Liver (tissue), 9 donors: ENCODE results near the gene SPATA33. TPM values are rescaled to one million over a fixed set of nuclear protein-coding genes. Genes with fewer than 3 reads are reported as not detected.

ENCODE experiments used
- DNase-seq: peaks from one replicate; pipeline ENCODE4 v3.0.0-alpha.2; 2017; ENCODE audit warnings: low spot score
- H3K27ac ChIP-seq, 2 donors: one replicate each; pipeline ENCODE4 v1.7.0; 2013; ENCODE audit warnings: inconsistent platforms in 2 of 2, low read length in 2 of 2, control low read depth in 1 of 2, low read depth in 1 of 2, mild to moderate bottlenecking in 1 of 2
- H3K27me3 ChIP-seq, 4 donors: one replicate each; pipeline versions ENCODE4 v1.6.1 to v1.7.0; 2013; ENCODE audit warnings: low read length in 3 of 4, inconsistent platforms in 1 of 4, mild to moderate bottlenecking in 1 of 4, moderate library complexity in 1 of 4; ENCODE audit not compliant: control insufficient read depth in 4 of 4, insufficient read depth in 4 of 4
- H3K36me3 ChIP-seq, 4 donors: one replicate each; pipeline versions ENCODE4 v1.6.1 to v1.7.0; 2013; ENCODE audit warnings: low read length in 3 of 4, mild to moderate bottlenecking in 3 of 4, low read depth in 1 of 4, moderate library complexity in 1 of 4; ENCODE audit not compliant: control insufficient read depth in 4 of 4, insufficient read depth in 3 of 4
- H3K4me1 ChIP-seq, 4 donors: one replicate each; pipeline versions ENCODE4 v1.6.1 to v1.7.0; 2013; ENCODE audit warnings: low read length in 3 of 4, mild to moderate bottlenecking in 3 of 4, moderate library complexity in 1 of 4; ENCODE audit not compliant: control insufficient read depth in 4 of 4, insufficient read depth in 4 of 4
- H3K4me3 ChIP-seq, 3 donors: one replicate each; pipeline versions ENCODE4 v1.6.1 to v1.7.0; 2013; ENCODE audit warnings: low read length in 3 of 3, control low read depth in 1 of 3, low read depth in 1 of 3, mild to moderate bottlenecking in 1 of 3
- H3K9ac ChIP-seq, 2 donors: one replicate each; pipeline ENCODE4 v1.7.0; 2013; ENCODE audit warnings: low read length in 2 of 2, mild to moderate bottlenecking in 2 of 2, moderate library complexity in 2 of 2, control low read depth in 1 of 2, low read depth in 1 of 2
- H3K9me3 ChIP-seq, 4 donors: one replicate each; pipeline versions ENCODE4 v1.6.1 to v1.7.0; 2013; ENCODE audit warnings: low read length in 3 of 4; ENCODE audit not compliant: control insufficient read depth in 4 of 4
- CTCF ChIP-seq: fragments of 150-350 bp; IDR thresholded peaks from 2 replicates; pipeline ENCODE4 v1.5.1; 2017; ENCODE audit warnings: improper control_type of control experiment, low read depth, low read length; ENCODE audit not compliant: missing input control
- EGR1 ChIP-seq, 2 donors: IDR thresholded peaks; 2 replicates each; pipeline ENCODE4 v1.6.1; 2016 to 2018; ENCODE audit warnings: antibody characterized with exemption in 2 of 2, low read depth in 2 of 2
- FOXA1 ChIP-seq: IDR thresholded peaks from 2 replicates; pipeline ENCODE4 v1.6.1; 2016; ENCODE audit warnings: antibody characterized with exemption
- FOXA2 ChIP-seq: IDR thresholded peaks from 2 replicates; pipeline ENCODE4 v1.6.1; 2016; ENCODE audit warnings: antibody characterized with exemption
- GABPA ChIP-seq, 2 donors: IDR thresholded peaks in 1 of 2; conservative IDR thresholded peaks in 1 of 2; 2 replicates each; pipeline ENCODE4 v1.6.1; 2016; ENCODE audit warnings: antibody characterized with exemption in 2 of 2, mild to moderate bottlenecking in 1 of 2, moderate library complexity in 1 of 2
- HNF4A ChIP-seq, 2 donors: conservative IDR thresholded peaks; 2 replicates each; pipeline ENCODE4 v1.6.1; 2016; ENCODE audit warnings: antibody characterized with exemption in 2 of 2, mild to moderate bottlenecking in 2 of 2
- HNF4G ChIP-seq: IDR thresholded peaks from 2 replicates; pipeline ENCODE4 v1.6.1; 2016; ENCODE audit warnings: antibody characterized with exemption
- JUND ChIP-seq, 2 donors: IDR thresholded peaks; 2 replicates each; pipeline ENCODE4 v1.6.1; 2016; ENCODE audit warnings: antibody characterized with exemption in 2 of 2
- MAX ChIP-seq: IDR thresholded peaks from 2 replicates; pipeline ENCODE4 v1.6.1; 2016; ENCODE audit warnings: antibody characterized with exemption
- NR2F2 ChIP-seq: IDR thresholded peaks from 2 replicates; pipeline ENCODE4 v1.6.1; 2016; ENCODE audit warnings: antibody characterized with exemption
- REST ChIP-seq: IDR thresholded peaks from 2 replicates; pipeline ENCODE4 v1.6.1; 2016; ENCODE audit warnings: antibody characterized with exemption, mild to moderate bottlenecking
- RXRA ChIP-seq, 2 donors: IDR thresholded peaks; 2 replicates each; pipeline ENCODE4 v1.6.1; 2017 to 2018; ENCODE audit warnings: antibody characterized with exemption in 2 of 2, mild to moderate bottlenecking in 1 of 2
- SP1 ChIP-seq: IDR thresholded peaks from 2 replicates; pipeline ENCODE4 v1.6.1; 2018; ENCODE audit warnings: antibody characterized with exemption, mild to moderate bottlenecking
- TAF1 ChIP-seq: conservative IDR thresholded peaks from 2 replicates; pipeline ENCODE4 v1.6.1; 2016; ENCODE audit warnings: antibody characterized with exemption, mild to moderate bottlenecking
- YY1 ChIP-seq: IDR thresholded peaks from 2 replicates; pipeline ENCODE4 v1.6.1; 2016; ENCODE audit warnings: antibody characterized with exemption, mild to moderate bottlenecking
- ZBTB33 ChIP-seq: IDR thresholded peaks from 2 replicates; pipeline ENCODE4 v1.6.1; 2016; ENCODE audit warnings: antibody characterized with exemption
- WGBS: extraction: QIAGEN DNeasy Blood & Tissue Kit; methylation state at CpG from one replicate; pipeline ENCODE4 v1.1.7; 2013; 5-methylcytosine and 5-hydroxymethylcytosine counted together
- polyA plus RNA-seq, 2 donors: library from polyadenylated mRNA; stranded (reverse) in 1 of 2; unstranded in 1 of 2; fragments of 200-250 nt in 1 of 2; fragments of >200 nt in 1 of 2; fragmentation: Nextera tagmentation in 1 of 2; extraction: Ambion mirVana in 1 of 2; gene quantifications; one replicate each; pipeline versions ENCODE4 v1.2.1 to v1.2.3, GENCODE V29; 2013 to 2015
- total RNA-seq, 2 donors: library from RNA; depleted of rRNA; stranded (reverse); fragments of >200 nt; gene quantifications; one replicate each; pipeline ENCODE4 v1.2.3, GENCODE V29; 2014
- donor health status: healthy.
- donor health status: healthy.
- donor health status: healthy.
- donor health status: healthy.
- donor health status: healthy.

The SPATA33 gene
- total and polyA plus RNA-seq, 4 donors: 1.6 to 3.6 (median 3.4) TPM

GRCh38 chr16:89706518-89707260 is 49.1 kb downstream of the SPATA33 start:
- H3K4me3 ChIP-seq: no peak overlapping the region
- no peak for DNase-seq
- no peaks in the 10 kb centered on the region for H3K9me3 ChIP-seq
- WGBS: 88% methylated on average over 14 of the region's 14 CpGs
- TF ChIP-seq RXRA (IDR thresholded peaks at IDR 0.05) (no peak), JUND (IDR thresholded peaks at IDR 0.05) (no peak), HNF4A (conservative IDR thresholded peaks at IDR 0.05) (no peak), HNF4G (no peak), NR2F2 (no peak), FOXA1 (no peak), MAX (no peak), YY1 (no peak), FOXA2 (no peak), GABPA (IDR thresholded peaks at IDR 0.05 in 1 of 2, conservative IDR thresholded peaks at IDR 0.05 in 1 of 2) (no peak), SP1 (no peak), TAF1 (no peak), REST (no peak)
- no peak overlapping the region for H3K9ac ChIP-seq
- H3K27ac ChIP-seq: no peak overlapping the region
- H3K27me3 ChIP-seq: no peaks in the 10 kb centered on the region
- H3K4me1 ChIP-seq: peaks cover 3 to 11% (median 6%) of the 10 kb centered on the region in 4 donors
- peaks cover 0 to 6% (median 1%) of the 10 kb centered on the region in 4 donors for H3K36me3 ChIP-seq

- Histone ChIP-seq H3K4me1 (peaks cover 0 to 12% (median 9%) of the 10 kb centered on the region in 4 donors), H3K9me3 (no peaks in the 10 kb centered on the region), H3K36me3 (peaks cover 0 to 6% (median 1%) of the 10 kb centered on the region in 4 donors), H3K27me3 (no peaks in the 10 kb centered on the region), H3K27ac (no peak overlapping the region), H3K9ac (no peak overlapping the region), H3K4me3 (no peak overlapping the region)
- no peak for DNase-seq
- 93% methylated on average over 9 of the region's 9 CpGs for WGBS
- no peak for TF ChIP-seq NR2F2
- TF ChIP-seq FOXA1: no peak
- no peak for TF ChIP-seq JUND (IDR thresholded peaks at IDR 0.05)
- TF ChIP-seq ZBTB33: no peak
- no peak for TF ChIP-seq HNF4G
- no peak for TF ChIP-seq GABPA (IDR thresholded peaks at IDR 0.05 in 1 of 2, conservative IDR thresholded peaks at IDR 0.05 in 1 of 2)
- no peak for TF ChIP-seq REST
- TF ChIP-seq MAX: no peak
- no peak for TF ChIP-seq SP1
- no peak for TF ChIP-seq EGR1 (IDR thresholded peaks at IDR 0.05; ENCODE audit: low read depth in 2 of 2)
- TF ChIP-seq CTCF: no peak
Measured at GRCh38 chr16:89707695-89708094, 50.1 kb downstream of the SPATA33 start.
